Measurements from ENCODE around the gene EPHA2. TPM values are rescaled to one million over a fixed set of nuclear protein-coding genes. Genes with fewer than 3 reads are reported as not detected.
A peak's percentile ranks its signal among the peaks of the same experiment; 100 is the strongest.
"Not testable (repeated sequence)": the region's sequence is repeated elsewhere in the genome, so short reads cannot be mapped to it uniquely, and the experiment has no call there.

The EPHA2 gene
- total RNA-seq, 1 experiment from 2014 or later = 63.5 TPM

- no peak overlapping the region for H3K4me3 ChIP-seq (ENCODE audit: insufficient read depth, low read depth, low read length)
These were observed 45.0 kb downstream of the EPHA2 start for GRCh38 chr1:16110884-16111283.

GRCh38 chr1:16110456-16110855 is 45.4 kb downstream of the EPHA2 start:
- DNase-seq = peak; percentile 7
- Histone ChIP-seq H3K4me3 (ENCODE audit: insufficient read depth, low read depth, low read length) (no peak overlapping the region), H3K36me3 (replicated peaks; ENCODE audit: control insufficient read depth, insufficient read depth, low read length) (no peaks in the 10 kb centered on the region), H3K27me3 (ENCODE audit: control insufficient read depth, insufficient read depth, low read length) (no peaks in the 10 kb centered on the region; the same call in 1 of the 2 replicates)

More at GRCh38 chr1:16110884-16111283, 45.0 kb downstream of the EPHA2 start:
- no peaks in the 10 kb centered on the region for H3K36me3 ChIP-seq (replicated peaks; ENCODE audit: control insufficient read depth, insufficient read depth, low read length)
- no peak for DNase-seq
- no peaks in the 10 kb centered on the region; the same call in 1 of the 2 replicates for H3K27me3 ChIP-seq (ENCODE audit: control insufficient read depth, insufficient read depth, low read length)

- Histone ChIP-seq H3K4me3 (ENCODE audit: insufficient read depth, low read depth, low read length) (no peak overlapping the region), H3K36me3 (replicated peaks; ENCODE audit: control insufficient read depth, insufficient read depth, low read length) (no peaks in the 10 kb centered on the region), H3K27me3 (ENCODE audit: control insufficient read depth, insufficient read depth, low read length) (no peaks in the 10 kb centered on the region; the same call in 1 of the 2 replicates)
- DNase-seq = peak; percentile 6
These were observed 46.3 kb downstream of the EPHA2 start for GRCh38 chr1:16109571-16109970.

GRCh38 chr1:16107039-16107438 is 48.8 kb downstream of the EPHA2 start:
- not testable (repeated sequence) for H3K4me3 ChIP-seq (ENCODE audit: insufficient read depth, low read depth, low read length); H3K36me3 ChIP-seq (replicated peaks; ENCODE audit: control insufficient read depth, insufficient read depth, low read length); DNase-seq; H3K27me3 ChIP-seq (ENCODE audit: control insufficient read depth, insufficient read depth, low read length)

- Histone ChIP-seq H3K27me3 (ENCODE audit: control insufficient read depth, insufficient read depth, low read length) (no peaks in the 10 kb centered on the region), H3K36me3 (replicated peaks; ENCODE audit: control insufficient read depth, insufficient read depth, low read length) (no peaks in the 10 kb centered on the region), H3K4me3 (ENCODE audit: insufficient read depth, low read depth, low read length) (no peak overlapping the region)
- peak; percentile 4 for DNase-seq
These were observed 54.2 kb downstream of the EPHA2 start for GRCh38 chr1:16101623-16102022.

GRCh38 chr1:16099412-16099811 is 56.5 kb downstream of the EPHA2 start:
- Histone ChIP-seq H3K36me3 (replicated peaks; ENCODE audit: control insufficient read depth, insufficient read depth, low read length) (no peaks in the 10 kb centered on the region), H3K27me3 (ENCODE audit: control insufficient read depth, insufficient read depth, low read length) (no peaks in the 10 kb centered on the region), H3K4me3 (ENCODE audit: insufficient read depth, low read depth, low read length) (no peak overlapping the region)
- DNase-seq = no peak

GRCh38 chr1:16095447-16095846 is 60.4 kb downstream of the EPHA2 start:
- peak; percentile 11 for DNase-seq
- H3K27me3 ChIP-seq (ENCODE audit: control insufficient read depth, insufficient read depth, low read length) = no peaks in the 10 kb centered on the region
- no peak overlapping the region for H3K4me3 ChIP-seq (ENCODE audit: insufficient read depth, low read depth, low read length)
- H3K36me3 ChIP-seq (replicated peaks; ENCODE audit: control insufficient read depth, insufficient read depth, low read length) = no peaks in the 10 kb centered on the region

- Histone ChIP-seq H3K4me3 (ENCODE audit: insufficient read depth, low read depth, low read length) (no peak overlapping the region), H3K27me3 (ENCODE audit: control insufficient read depth, insufficient read depth, low read length) (no peaks in the 10 kb centered on the region), H3K36me3 (replicated peaks; ENCODE audit: control insufficient read depth, insufficient read depth, low read length) (no peaks in the 10 kb centered on the region)
- peak; percentile 8 for DNase-seq
These were observed 61.3 kb downstream of the EPHA2 start for GRCh38 chr1:16094453-16095158.

- Histone ChIP-seq H3K36me3 (replicated peaks; ENCODE audit: control insufficient read depth, insufficient read depth, low read length) (no peaks in the 10 kb centered on the region), H3K4me3 (ENCODE audit: insufficient read depth, low read depth, low read length) (no peak overlapping the region), H3K27me3 (ENCODE audit: control insufficient read depth, insufficient read depth, low read length) (no peaks in the 10 kb centered on the region)
- no peak for DNase-seq
These were observed 62.3 kb downstream of the EPHA2 start for GRCh38 chr1:16093611-16094010.

- H3K36me3 ChIP-seq (replicated peaks; ENCODE audit: control insufficient read depth, insufficient read depth, low read length) = no peaks in the 10 kb centered on the region
- peak; percentile 7 for DNase-seq
These were observed 62.9 kb downstream of the EPHA2 start for GRCh38 chr1:16092923-16093511.

GRCh38 chr1:16092097-16092922 is 63.6 kb downstream of the EPHA2 start:
- H3K27me3 ChIP-seq (ENCODE audit: control insufficient read depth, insufficient read depth, low read length) = no peaks in the 10 kb centered on the region
- H3K36me3 ChIP-seq (replicated peaks; ENCODE audit: control insufficient read depth, insufficient read depth, low read length) = no peaks in the 10 kb centered on the region
- no peak for DNase-seq
- no peak overlapping the region for H3K4me3 ChIP-seq (ENCODE audit: insufficient read depth, low read depth, low read length)

More at GRCh38 chr1:16092923-16093511, 62.9 kb downstream of the EPHA2 start:
- no peak overlapping the region for H3K4me3 ChIP-seq (ENCODE audit: insufficient read depth, low read depth, low read length)
- H3K27me3 ChIP-seq (ENCODE audit: control insufficient read depth, insufficient read depth, low read length) = no peaks in the 10 kb centered on the region

GRCh38 chr1:16091296-16091695 is 64.6 kb downstream of the EPHA2 start:
- DNase-seq = no peak
- H3K27me3 ChIP-seq (ENCODE audit: control insufficient read depth, insufficient read depth, low read length) = no peaks in the 10 kb centered on the region
- no peak overlapping the region for H3K4me3 ChIP-seq (ENCODE audit: insufficient read depth, low read depth, low read length)
- H3K36me3 ChIP-seq (replicated peaks; ENCODE audit: control insufficient read depth, insufficient read depth, low read length) = no peaks in the 10 kb centered on the region

GRCh38 chr1:16090076-16090826 is 65.6 kb downstream of the EPHA2 start:
- H3K27me3 ChIP-seq (ENCODE audit: control insufficient read depth, insufficient read depth, low read length) = no peaks in the 10 kb centered on the region
- H3K36me3 ChIP-seq (replicated peaks; ENCODE audit: control insufficient read depth, insufficient read depth, low read length) = no peaks in the 10 kb centered on the region
- no peak for DNase-seq
- H3K4me3 ChIP-seq (ENCODE audit: insufficient read depth, low read depth, low read length) = no peak overlapping the region

- no peak for DNase-seq
- no peak overlapping the region for H3K4me3 ChIP-seq (ENCODE audit: insufficient read depth, low read depth, low read length)
- H3K36me3 ChIP-seq (replicated peaks; ENCODE audit: control insufficient read depth, insufficient read depth, low read length) = no peaks in the 10 kb centered on the region
These were observed 66.9 kb downstream of the EPHA2 start for GRCh38 chr1:16088996-16089395.

More at GRCh38 chr1:16088996-16089395, 66.9 kb downstream of the EPHA2 start:
- no peaks in the 10 kb centered on the region for H3K27me3 ChIP-seq (ENCODE audit: control insufficient read depth, insufficient read depth, low read length)
